Fibroblast of the conjunctiva (primary cell): ENCODE results near the gene DBH.

Experiments used
- DNase-seq: peaks from one replicate; pipeline ENCODE4 v3.0.0-alpha.2; 2010; ENCODE audit warnings: low read depth

DBH gene

DNA sequence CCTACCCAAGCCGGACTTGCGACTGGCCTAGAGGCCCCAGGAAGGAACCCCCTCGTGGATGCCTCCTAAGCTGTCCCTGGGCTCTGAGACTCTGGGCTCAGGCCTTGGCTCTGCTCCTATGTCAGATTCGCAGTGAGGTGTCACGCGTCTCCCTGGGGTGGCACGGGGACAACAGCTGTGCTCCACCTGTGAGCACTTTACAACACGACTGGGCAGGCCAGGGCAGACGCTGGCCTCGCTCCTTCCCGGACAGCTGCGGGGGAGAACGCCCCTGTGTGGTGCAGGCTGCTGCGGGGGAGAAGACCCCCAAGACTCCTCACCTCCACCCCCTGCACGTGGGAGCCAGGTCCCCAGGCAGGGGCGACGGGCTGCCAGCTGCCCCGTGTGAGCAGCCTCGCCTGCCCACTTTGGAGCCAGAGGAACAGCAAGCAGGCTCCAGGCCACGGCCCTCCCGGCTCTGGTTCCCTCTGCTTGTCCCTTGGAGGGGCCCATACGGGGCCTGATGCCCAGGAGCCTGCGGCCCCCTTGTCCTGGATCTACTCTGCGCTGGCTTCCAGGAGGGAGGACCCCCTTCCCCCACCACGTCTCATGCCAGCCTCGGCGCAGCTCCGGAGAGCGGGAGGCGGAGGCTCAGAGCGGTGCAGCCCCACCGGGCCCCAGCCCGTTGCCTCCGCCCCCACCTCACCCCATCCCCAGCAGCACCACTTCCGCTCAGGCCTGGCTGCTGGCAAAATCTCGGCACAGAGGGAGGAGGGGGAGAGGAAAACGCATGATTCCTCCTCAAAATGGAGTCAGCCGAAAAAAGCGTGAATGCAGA, 66.0 kb downstream of the DBH start:
- DNase-seq: peak; percentile 5

DNA sequence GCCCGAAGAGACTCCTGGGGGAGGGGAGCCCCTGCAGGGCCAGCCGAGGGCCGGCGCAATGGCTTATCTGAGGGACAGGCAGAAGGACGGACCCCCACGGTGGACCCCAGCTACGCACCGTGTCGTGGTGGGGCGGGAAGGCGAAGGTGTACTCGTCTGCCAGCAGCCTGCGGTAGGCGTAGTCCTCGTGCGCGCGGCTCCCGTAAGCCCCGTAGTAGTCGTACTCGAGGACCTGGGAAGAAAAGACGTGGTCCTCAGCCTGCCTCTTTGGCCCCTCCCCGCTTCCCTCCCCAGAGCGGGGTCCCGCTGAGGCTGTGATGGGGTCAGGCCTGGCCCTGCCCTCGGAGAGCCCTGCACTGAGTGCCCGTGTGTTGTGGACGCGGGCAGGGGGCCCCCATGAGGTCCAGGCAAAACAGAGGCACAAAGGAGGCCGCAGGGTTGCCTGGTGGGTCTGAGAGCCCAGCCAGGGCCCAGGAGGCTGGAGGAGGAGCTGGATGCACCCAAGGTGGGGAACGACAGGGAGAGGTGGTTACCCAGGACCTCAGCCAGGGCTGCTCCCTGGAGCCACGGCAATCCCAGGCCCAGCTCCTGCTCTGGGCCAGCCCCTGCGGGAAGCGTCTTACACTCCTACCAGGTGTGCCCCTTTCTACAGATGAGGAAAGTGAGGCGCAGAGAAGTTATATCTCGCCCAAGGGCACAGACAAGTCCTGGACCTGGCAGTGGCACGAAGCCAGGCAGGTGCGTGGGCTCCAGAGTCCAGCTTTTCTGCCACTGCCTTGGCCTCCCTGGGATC, 66.8 kb downstream of the DBH start:
- no peak for DNase-seq

DNA sequence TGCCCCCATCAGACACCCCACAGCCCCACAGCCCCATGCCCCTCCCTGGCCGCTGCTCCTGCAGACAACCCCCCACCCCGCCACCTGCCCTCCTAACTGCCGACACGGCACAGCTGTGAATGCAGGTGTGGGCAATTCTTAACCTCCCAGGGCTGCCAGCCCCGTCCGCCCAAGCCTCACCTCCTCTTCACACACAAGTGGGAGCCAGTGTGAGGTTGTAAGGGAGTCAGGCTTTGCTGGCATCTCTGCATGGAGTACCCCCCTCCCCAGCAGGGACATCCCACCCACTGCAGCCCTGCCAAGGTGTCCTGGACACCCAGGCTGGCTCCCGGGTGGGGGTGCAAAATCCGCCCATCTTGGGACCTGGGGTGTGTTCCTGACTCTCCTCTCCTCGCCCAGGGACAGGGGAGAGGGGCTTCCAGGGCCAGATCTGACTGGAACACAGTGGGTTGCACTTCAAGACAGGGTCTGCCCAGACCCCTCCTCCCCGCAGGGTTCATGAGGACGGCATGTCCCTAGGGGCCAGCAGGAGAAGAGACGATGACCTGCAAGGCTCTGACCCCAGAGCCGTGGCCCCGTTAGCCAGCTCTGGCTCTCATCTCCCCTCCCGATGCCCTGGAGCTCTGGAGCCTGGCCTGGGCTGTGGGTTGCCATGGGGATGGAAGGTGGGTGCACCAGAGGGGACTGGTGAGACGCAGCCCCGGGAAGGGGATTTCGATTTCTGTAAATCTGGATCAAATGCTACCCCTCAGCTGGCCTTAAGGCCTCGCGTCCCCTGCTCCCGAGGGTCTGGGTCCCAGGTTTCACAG, 67.6 kb downstream of the DBH start:
- no peak for DNase-seq

DNA sequence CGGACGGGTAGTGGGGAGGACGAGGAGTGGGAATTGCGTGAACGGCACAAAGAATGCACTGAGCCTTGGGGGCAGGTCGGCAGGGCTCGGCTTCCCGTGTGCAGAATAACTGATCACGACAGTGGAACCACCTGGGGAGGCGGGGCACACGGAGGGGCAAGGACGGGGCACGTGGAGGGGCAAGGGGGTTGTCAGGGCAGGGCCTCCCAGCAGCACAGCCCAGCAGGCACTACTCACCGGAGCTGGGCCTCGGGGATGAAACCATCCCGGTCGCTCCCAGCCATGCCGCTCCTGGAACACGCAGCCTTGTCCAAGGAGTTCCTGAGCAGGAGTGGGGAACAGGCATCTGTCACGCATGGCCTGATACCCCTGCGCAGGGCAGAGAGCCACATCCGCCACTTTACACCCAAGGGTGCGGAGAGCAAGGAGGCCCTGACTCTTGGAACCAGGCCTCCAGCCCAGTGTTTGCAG, 68.6 kb downstream of the DBH start:
- DNase-seq: no peak

DNA sequence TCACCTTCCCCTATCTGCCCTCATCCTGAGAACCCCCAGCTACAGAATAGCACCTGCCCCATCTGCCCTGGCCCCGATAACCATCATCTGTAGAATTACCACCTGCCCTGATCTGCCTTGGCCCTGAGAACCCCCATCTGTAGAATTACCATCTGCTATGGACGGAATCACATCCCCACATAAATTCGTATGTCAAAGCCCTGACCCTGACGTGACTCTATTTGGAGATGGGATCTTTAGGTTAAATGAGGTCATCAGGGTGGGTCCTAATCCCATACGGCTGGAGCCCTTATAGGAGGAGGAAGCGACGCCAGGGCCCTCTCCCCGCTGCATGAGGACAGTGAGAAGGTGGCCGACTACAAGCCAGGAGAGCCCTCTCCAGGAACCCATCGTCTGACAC, 69.4 kb downstream of the DBH start:
- DNase-seq: no peak

DNA sequence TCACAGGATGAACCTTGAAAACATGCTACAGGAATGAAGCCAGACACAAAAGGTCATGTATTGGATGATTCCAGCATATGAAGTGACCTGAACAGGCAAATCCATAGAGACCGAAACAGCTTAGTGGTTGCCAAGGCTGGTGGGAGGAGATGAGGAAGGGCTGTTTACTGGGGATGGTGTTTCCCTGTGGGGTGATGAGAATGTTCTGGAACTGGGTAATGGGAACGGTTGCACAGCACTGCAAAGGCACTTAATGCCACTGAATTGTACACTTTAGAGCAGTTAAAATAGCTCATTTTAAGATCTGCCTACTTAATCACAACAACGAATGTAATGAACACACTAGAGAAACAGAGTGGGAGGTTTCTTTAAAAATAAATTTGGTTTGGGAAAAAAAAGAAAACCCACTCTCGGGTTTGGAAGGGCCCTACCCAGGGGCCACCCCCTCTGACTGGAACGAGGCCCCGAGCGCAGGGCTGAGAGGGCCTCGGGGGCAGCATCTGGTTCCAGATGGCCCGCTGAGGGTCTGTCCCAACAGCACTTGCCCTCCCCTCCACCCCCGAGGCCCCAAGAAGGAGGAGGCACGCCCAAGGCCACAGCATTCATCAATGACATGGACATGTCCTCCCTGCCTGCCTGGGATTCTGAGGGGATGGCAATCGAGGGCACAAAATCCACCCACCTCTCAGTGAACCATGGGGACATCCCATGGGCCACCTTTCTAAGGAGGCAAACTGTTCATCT, 70.3 kb downstream of the DBH start:
- DNase-seq: no peak

DNA sequence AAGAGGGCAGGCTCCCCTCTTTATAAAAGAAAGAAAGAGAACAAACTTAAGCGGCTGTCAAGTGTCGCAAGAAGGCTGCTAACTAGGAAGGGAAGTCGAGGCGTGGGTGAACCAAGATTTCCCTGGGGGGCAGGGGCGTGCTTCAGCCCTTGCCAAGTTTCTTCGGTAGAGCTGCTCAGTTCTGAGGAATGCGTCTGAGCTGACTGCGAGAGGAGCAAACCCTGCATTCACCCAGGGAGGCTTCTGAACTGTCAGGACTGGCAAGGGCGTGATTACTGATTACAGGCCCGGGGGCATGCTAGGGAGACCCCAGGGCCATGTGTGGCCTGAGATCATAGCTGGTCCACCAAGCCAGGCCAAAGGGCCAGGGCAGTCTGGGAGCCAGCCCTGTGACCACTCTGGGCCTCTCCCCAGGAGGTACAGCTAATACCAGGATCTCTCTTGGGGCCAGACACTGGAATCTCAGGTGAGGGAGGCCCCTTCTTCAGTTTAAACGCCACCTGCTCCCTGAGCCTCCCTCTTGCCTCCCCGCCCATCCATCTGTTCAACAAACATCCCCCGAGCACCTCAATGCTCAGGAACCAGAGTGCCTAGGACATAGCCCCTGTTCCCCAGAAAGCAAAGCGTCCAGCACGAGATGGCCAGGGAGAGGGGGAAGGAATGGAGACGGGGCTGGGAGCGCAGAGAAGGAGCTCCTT, 71.1 kb downstream of the DBH start:
- peak; percentile 18 for DNase-seq

DNA sequence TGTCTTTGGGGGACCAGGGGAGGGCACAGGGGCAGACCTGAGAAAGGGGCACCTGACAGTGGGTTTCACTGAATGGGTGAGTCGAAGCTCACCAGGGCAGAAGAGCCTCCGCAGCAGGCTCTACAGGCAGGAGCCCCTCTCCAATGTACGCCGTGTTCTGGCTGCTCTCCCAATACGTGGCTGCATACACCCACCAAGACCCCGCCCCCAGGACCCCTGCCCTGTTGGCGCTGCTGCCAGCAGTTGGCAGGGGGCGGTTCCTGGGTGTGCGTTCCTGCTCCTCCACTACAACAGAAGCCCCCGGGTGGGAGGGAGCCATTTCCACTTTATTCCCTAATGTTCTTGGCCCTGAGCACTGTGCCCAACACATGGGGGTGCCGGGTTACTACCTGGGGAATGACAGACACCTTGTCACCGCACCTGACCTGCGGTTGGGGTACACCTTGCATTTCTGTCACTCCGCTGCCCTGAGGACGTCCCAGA, 71.6 kb downstream of the DBH start:
- DNase-seq: no peak

DNA sequence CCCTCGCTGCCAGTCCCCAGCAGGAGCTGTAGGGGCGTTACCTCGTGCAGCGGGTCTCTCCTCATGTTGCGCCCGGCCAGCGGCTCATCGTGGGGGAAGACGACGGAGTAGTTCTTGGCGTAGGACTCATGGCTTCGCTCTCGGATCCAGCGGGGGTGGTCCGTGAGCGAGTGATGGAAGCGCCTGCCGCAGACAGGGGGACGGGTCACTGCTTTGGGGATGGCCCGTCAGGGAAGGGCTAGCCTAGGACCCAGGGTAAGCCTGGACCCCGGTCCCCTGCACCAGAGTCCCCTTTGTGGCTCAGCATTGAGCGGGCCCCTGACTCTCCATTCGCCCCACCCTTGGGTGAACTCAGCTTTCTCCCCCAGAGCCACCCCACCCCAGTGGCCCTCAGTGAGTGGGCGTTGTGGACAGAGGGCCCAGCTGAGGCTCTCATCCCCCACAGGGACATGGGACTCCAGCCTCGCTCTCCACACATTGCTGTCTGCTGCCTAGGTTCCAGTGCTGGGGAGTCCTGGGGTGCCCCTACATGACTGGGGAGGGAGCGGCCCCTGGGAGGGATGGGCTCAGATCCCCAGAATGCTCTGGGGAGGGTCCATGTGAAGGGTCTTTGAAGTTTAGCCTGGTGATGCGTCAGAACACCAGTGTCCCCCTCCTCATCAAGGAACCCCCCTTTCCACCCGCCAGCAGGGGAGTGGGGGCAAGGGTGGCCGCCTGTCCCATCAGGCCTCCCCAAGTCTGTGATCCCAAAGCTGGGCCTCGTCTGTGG, 72.3 kb downstream of the DBH start:
- DNase-seq: no peak
